ENCODE measurements around the gene PDXK. TPM values are rescaled to one million over a fixed set of nuclear protein-coding genes. Genes with fewer than 3 reads are reported as not detected.
A peak's percentile ranks its signal among the peaks of the same experiment; 100 is the strongest.

PDXK gene
- total RNA-seq, 4 donors from 2014 or later = 42.9 to 114 (median 82.0) TPM

DNA sequence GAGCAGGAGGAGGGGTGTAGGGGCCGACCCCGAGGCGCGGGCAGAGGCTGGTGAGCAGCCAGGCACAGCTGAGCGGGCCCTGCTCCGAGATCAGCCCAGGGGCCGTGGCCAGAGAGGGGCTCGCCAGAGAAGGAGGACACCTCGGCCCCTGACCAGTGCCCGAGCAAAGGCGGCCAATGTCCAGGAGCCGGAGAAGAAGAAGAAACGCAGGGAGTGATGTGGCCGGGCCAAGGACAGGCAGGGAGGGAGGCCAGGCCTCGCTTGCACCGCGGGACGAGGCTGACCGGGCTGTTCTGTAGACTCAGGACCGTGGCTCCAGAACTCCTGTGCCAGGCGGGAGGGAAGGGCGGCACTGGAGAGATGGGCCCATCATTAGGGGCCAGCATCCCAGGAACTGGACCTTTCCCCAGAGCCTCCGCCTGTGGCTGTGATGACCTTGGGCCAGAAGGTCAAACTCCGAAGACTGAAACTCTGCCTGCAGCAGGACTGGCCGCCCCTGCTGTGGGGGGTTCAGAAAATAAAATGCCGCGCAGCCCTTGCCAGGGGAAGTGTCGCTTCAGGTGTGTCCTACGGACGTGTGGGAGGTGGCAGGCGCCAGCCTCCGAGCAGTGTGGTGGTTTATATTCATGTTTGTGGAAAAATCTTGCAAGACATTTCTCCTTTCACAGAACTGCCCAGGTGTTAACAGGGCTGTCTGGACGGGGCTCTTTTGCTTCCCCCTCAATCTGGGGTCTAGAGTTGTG is 84.8 kb downstream of the PDXK start:
- Histone ChIP-seq H3K4me3 (no peak overlapping the region), H3K36me3 (peaks cover 25 to 75% (median 42%) of the 10 kb centered on the region in 3 donors), H3K4me1 (peaks cover 0 to 5% (median under 1%) of the 10 kb centered on the region in 3 donors), H3K9me3 (no peaks in the 10 kb centered on the region), H3K27ac (no peak overlapping the region), H3K27me3 (no peaks in the 10 kb centered on the region)
- 81 to 83% methylated on average over 9 to 21 of the region's 33 CpGs for WGBS, 2 donors
- intact Hi-C loops (cut with DNase I) = no loop called here
- no peak for DNase-seq
- TF ChIP-seq POLR2A (IDR thresholded peaks at IDR 0.05) = no peak
- no peak for TF ChIP-seq CTCF (IDR thresholded peaks at IDR 0.05)

- Histone ChIP-seq H3K36me3 (peaks cover 13 to 59% (median 38%) of the 10 kb centered on the region in 3 donors), H3K4me3 (no peak overlapping the region), H3K4me1 (peaks cover 16 to 21% (median 17%) of the 10 kb centered on the region in 3 donors), H3K9me3 (no peaks in the 10 kb centered on the region), H3K27me3 (no peaks in the 10 kb centered on the region), H3K27ac (no peak overlapping the region)
- TF ChIP-seq CTCF (IDR thresholded peaks at IDR 0.05) (no peak), POLR2A (IDR thresholded peaks at IDR 0.05) (no peak)
- WGBS, 2 donors = 64 to 76% methylated on average over 14 of the region's 14 CpGs
- no peak for DNase-seq
- intact Hi-C loops (cut with DNase I) = loop anchor here (5.0 kb wide), 1 partner anchor 132 kb away; no protein-coding TSS in a partner anchor
Observed at GRCh38 chr21:43805275-43805800, 86.4 kb downstream of the PDXK start.

- Histone ChIP-seq H3K4me1 (peaks cover 24 to 29% (median 25%) of the 10 kb centered on the region in 3 donors), H3K27ac (peak overlapping the region in 1 of 4 donors; percentile 39), H3K27me3 (no peaks in the 10 kb centered on the region), H3K36me3 (peaks cover 6 to 51% (median 31%) of the 10 kb centered on the region in 3 donors), H3K4me3 (no peak overlapping the region), H3K9me3 (no peaks in the 10 kb centered on the region)
- intact Hi-C loops (cut with DNase I) = loop anchor here (5.0 kb wide), 1 partner anchor 131 kb away; no protein-coding TSS in a partner anchor
- DNase-seq = no peak
- WGBS, 2 donors = 74 to 84% methylated on average over 12 to 14 of the region's 21 CpGs
- TF ChIP-seq CTCF (IDR thresholded peaks at IDR 0.05) = no peak
- no peak for TF ChIP-seq POLR2A (IDR thresholded peaks at IDR 0.05)
Observed at GRCh38 chr21:43806017-43806710, 87.2 kb downstream of the PDXK start.

GRCh38 chr21:43808367-43808766 is 89.4 kb downstream of the PDXK start:
- intact Hi-C loops (cut with DNase I) = loop anchor here (5.0 kb wide), 1 partner anchor 129 kb away; no protein-coding TSS in a partner anchor
- H3K4me1 ChIP-seq = peaks cover 42 to 51% (median 43%) of the 10 kb centered on the region in 3 donors
- no peaks in the 10 kb centered on the region for H3K9me3 ChIP-seq
- H3K36me3 ChIP-seq = peaks cover 0 to 29% (median 9%) of the 10 kb centered on the region in 3 donors
- no peak for DNase-seq
- no peak overlapping the region for H3K4me3 ChIP-seq
- no peaks in the 10 kb centered on the region for H3K27me3 ChIP-seq
- 81 to 92% methylated on average over 8 to 14 of the region's 18 CpGs for WGBS, 2 donors
- TF ChIP-seq POLR2A (IDR thresholded peaks at IDR 0.05) = no peak
- no peak overlapping the region for H3K27ac ChIP-seq

GRCh38 chr21:43808832-43809251 is 89.9 kb downstream of the PDXK start:
- 65 to 71% methylated on average over 6 to 12 of the region's 22 CpGs for WGBS, 2 donors
- intact Hi-C loops (cut with DNase I) = loop anchor here (5.0 kb wide), 1 partner anchor 128 kb away; no protein-coding TSS in a partner anchor
- peaks cover 45 to 56% (median 46%) of the 10 kb centered on the region in 3 donors for H3K4me1 ChIP-seq
- no peak for DNase-seq
- peak overlapping the region in 1 of 4 donors; percentile 6 for H3K4me3 ChIP-seq
- TF ChIP-seq POLR2A (IDR thresholded peaks at IDR 0.05) (no peak), CTCF (IDR thresholded peaks at IDR 0.05) (no peak)
- H3K9me3 ChIP-seq = no peaks in the 10 kb centered on the region
- peak overlapping the region in 1 of 4 donors; percentile 18 for H3K27ac ChIP-seq
- H3K27me3 ChIP-seq = no peaks in the 10 kb centered on the region
- H3K36me3 ChIP-seq = peaks cover 0 to 24% (median 4%) of the 10 kb centered on the region in 3 donors
